K562 (cell line): Measurements from ENCODE around the gene ARHGAP18. TPM values are rescaled to one million over a fixed set of nuclear protein-coding genes. Genes with fewer than 3 reads are reported as not detected.

Experiments
- ATF7 ChIP-seq: fragments of 450-650 bp; IDR thresholded peaks from 2 replicates; pipeline ENCODE4 v1.7.1; 2014; ENCODE audit warnings: mild to moderate bottlenecking, moderate library complexity
- C11orf30 ChIP-seq: fragments of 450-650 bp; IDR thresholded peaks from 2 replicates; pipeline ENCODE4 v1.6.1; 2016; ENCODE audit warnings: low read depth, mild to moderate bottlenecking
- CAMTA2 ChIP-seq: fragments of 250-450 bp; sonication (Bioruptor Pico); conservative IDR thresholded peaks from 2 replicates; pipeline ENCODE4 v1.5.1; 2022
- CEBPG ChIP-seq, 3 experiments: fragments of 200-800 bp in 1 of 3; sonication (Bioruptor generic) in 1 of 3; sonication (generic) in 1 of 3; formaldehyde crosslinking in 1 of 3; IDR thresholded peaks in 2 of 3; conservative IDR thresholded peaks in 1 of 3; 2 replicates each; pipeline versions ENCODE4 v1.6.1 to v1.8.0; 2016 to 2022; ENCODE audit warnings: missing compliant biosample characterization in 2 of 3, missing genetic modification characterization in 2 of 3, mild to moderate bottlenecking in 1 of 3, missing genetic modification reagents in 1 of 3
- CHD2 ChIP-seq: IDR thresholded peaks from 2 replicates; pipeline ENCODE4 v1.6.1; 2011; ENCODE audit warnings: low read depth, low read length
- FOSL1 ChIP-seq: fragments of 200-800 bp; sonication (Bioruptor generic); conservative IDR thresholded peaks from 2 replicates; pipeline ENCODE4 v1.6.1; 2016; ENCODE audit warnings: missing genetic modification characterization, missing compliant biosample characterization
- HDAC1 ChIP-seq, 2 experiments: fragments of 450-650 bp; IDR thresholded peaks; 2 replicates each; pipeline ENCODE4 v1.6.1; 2016 to 2017; ENCODE audit warnings: inconsistent platforms in 1 of 2, mild to moderate bottlenecking in 1 of 2, moderate library complexity in 1 of 2
- HLTF ChIP-seq: fragments of 450-650 bp; IDR thresholded peaks from 2 replicates; pipeline ENCODE4 v1.6.1; 2016
- HOXB6 ChIP-seq: fragments of 250-450 bp; sonication (Bioruptor Pico); IDR thresholded peaks from 2 replicates; pipeline ENCODE4 v1.5.1; 2022; ENCODE audit warnings: mild to moderate bottlenecking, borderline replicate concordance
- MEF2A ChIP-seq: IDR thresholded peaks from 2 replicates; pipeline ENCODE4 v1.6.1; 2011; ENCODE audit warnings: low read depth, mild to moderate bottlenecking, low read length, moderate library complexity; ENCODE audit not compliant: control insufficient read depth
- NFE2L1 ChIP-seq: fragments of 450-650 bp; IDR thresholded peaks from 2 replicates; pipeline ENCODE4 v1.6.1; 2016; ENCODE audit warnings: missing genetic modification characterization, low read depth, mild to moderate bottlenecking, missing compliant biosample characterization, moderate library complexity, borderline replicate concordance
- NR2F6 ChIP-seq: fragments of 450-650 bp; formaldehyde crosslinking; IDR thresholded peaks from 2 replicates; pipeline ENCODE4 v1.4.0; 2020; ENCODE audit warnings: mild to moderate bottlenecking
- POLR2H ChIP-seq: IDR thresholded peaks from 2 replicates; pipeline ENCODE4 v1.6.1; 2016; ENCODE audit warnings: missing genetic modification characterization, low read depth, mild to moderate bottlenecking, control low read depth, missing compliant biosample characterization, moderate library complexity
- RBM14 ChIP-seq: fragments of 200-400 bp; formaldehyde crosslinking; IDR thresholded peaks from 2 replicates; pipeline ENCODE4 v1.6.1; 2018; ENCODE audit warnings: low read depth, mild to moderate bottlenecking, low read length, moderate library complexity, borderline replicate concordance; ENCODE audit not compliant: insufficient read depth
- SAFB2 ChIP-seq: fragments of 200-400 bp; formaldehyde crosslinking; IDR thresholded peaks from 2 replicates; pipeline ENCODE4 v1.6.1; 2018; ENCODE audit warnings: borderline replicate concordance, low read length, low read depth, moderate library complexity; ENCODE audit not compliant: severe bottlenecking
- ZC3H8 ChIP-seq: fragments of 450-650 bp; IDR thresholded peaks from 2 replicates; pipeline ENCODE4 v1.6.1; 2017
- ZKSCAN1 ChIP-seq: fragments of 150-350 bp; IDR thresholded peaks from 2 replicates; pipeline ENCODE4 v1.6.1; 2016; ENCODE audit warnings: low read depth, low read length
- ZNF696 ChIP-seq: fragments of 250-450 bp; sonication (Bioruptor Pico); conservative IDR thresholded peaks from 2 replicates; pipeline ENCODE4 v1.4.0; 2020; ENCODE audit warnings: mild to moderate bottlenecking, moderate library complexity
- ZSCAN29 ChIP-seq: fragments of 450-650 bp; IDR thresholded peaks from 2 replicates; pipeline ENCODE4 v1.6.1; 2017
- polyA plus RNA-seq, 8 experiments: library from polyadenylated mRNA; depleted of rRNA in 4 of 8; stranded (reverse) in 5 of 8; unstranded in 3 of 8; fragments of >200 nt; fragmentation: Nextera tagmentation in 2 of 8; fragmentation: Illumina TruSeq in 1 of 8; extraction: Ambion mirVana in 2 of 8; extraction: Trizol in 1 of 8; gene quantifications; 2 replicates each; pipeline versions ENCODE4 v1.2.1 to v1.2.3, GENCODE V29; 2011 to 2014; ENCODE audit warnings: inconsistent platforms in 1 of 8, missing spikeins in 1 of 8
- total RNA-seq, 7 experiments: library from RNA; depleted of rRNA in 6 of 7; stranded (reverse); fragments of >200 nt in 6 of 7; fragmentation: Illumina TruSeq in 2 of 7; extraction: Trizol in 2 of 7; gene quantifications; 2 replicates each; pipeline versions ENCODE4 v1.2.1 to v1.2.3, GENCODE V29; 2011 to 2021; ENCODE audit warnings: low replicate concordance in 1 of 7
- TF ChIP-seq, protein P1 (sequence below): sonication (generic); formaldehyde crosslinking; IDR thresholded peaks from 2 replicates; pipeline ENCODE4 v1.4.0; 2020; ENCODE audit warnings: mild to moderate bottlenecking, missing genetic modification reagents
- TF ChIP-seq, protein P2 (sequence below): fragments of 450-650 bp; conservative IDR thresholded peaks from 2 replicates; pipeline ENCODE4 v1.6.1; 2016; ENCODE audit warnings: missing genetic modification characterization, low read depth, mild to moderate bottlenecking, missing compliant biosample characterization, moderate library complexity
- TF ChIP-seq, protein P3 (sequence below): fragments of 450-650 bp; formaldehyde crosslinking; IDR thresholded peaks from 2 replicates; pipeline ENCODE4 v1.4.0; 2020; ENCODE audit warnings: mild to moderate bottlenecking, moderate library complexity
- TF ChIP-seq, protein P4 (sequence below), 2 experiments: fragments of 450-650 bp; conservative IDR thresholded peaks; 2 replicates each; pipeline ENCODE4 v1.6.1; 2017; ENCODE audit warnings: mild to moderate bottlenecking in 2 of 2, moderate library complexity in 2 of 2

The ARHGAP18 gene
- total and polyA plus RNA-seq, 9 of the 15 experiments (the other 6 are each of a cell fraction or from before 2014, with no cell fraction given) = 13.3 to 29.7 (median 21.1) TPM

DNA sequence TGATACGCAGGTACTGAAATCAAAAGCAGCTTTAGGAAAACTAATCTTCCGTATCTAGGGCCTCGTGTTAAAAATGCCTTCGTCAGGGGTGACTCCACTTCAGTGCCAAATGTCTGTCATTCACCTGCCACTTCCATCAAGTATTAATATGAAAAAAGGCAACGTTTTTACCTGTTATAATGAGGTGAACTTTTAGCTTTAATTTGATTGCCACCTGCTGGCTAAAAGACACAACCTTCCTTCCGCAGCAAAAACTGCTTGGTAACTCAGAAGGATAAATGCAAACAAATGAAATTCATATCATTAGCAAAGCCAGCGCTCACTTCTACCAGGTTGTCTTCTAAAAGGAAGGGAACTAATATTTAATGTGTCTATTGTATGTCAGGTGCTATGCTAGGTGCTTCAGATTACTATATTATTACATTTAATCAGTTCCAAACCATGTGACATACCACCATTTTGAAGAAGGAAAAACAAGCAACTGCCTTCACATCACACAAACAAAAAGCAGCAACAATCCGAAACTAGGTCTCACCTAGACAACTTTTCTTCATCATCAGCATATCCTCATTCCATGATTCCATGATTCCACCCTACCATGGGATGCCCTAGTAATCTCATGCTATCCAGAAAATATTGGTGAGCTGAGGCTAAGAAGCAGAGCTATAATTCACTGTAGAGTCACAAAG is 20.6 kb upstream of the ARHGAP18 start (continued):
- TF ChIP-seq, protein P1, sequence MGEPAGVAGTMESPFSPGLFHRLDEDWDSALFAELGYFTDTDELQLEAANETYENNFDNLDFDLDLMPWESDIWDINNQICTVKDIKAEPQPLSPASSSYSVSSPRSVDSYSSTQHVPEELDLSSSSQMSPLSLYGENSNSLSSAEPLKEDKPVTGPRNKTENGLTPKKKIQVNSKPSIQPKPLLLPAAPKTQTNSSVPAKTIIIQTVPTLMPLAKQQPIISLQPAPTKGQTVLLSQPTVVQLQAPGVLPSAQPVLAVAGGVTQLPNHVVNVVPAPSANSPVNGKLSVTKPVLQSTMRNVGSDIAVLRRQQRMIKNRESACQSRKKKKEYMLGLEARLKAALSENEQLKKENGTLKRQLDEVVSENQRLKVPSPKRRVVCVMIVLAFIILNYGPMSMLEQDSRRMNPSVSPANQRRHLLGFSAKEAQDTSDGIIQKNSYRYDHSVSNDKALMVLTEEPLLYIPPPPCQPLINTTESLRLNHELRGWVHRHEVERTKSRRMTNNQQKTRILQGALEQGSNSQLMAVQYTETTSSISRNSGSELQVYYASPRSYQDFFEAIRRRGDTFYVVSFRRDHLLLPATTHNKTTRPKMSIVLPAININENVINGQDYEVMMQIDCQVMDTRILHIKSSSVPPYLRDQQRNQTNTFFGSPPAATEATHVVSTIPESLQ (CRISPR knock-in tag) = no peak
- TF ChIP-seq ATF7 = no peak
- TF ChIP-seq RBM14 = no peak
- TF ChIP-seq HOXB6 (CRISPR knock-in tag) = no peak
- TF ChIP-seq CAMTA2 (CRISPR knock-in tag) = no peak
- no peak for TF ChIP-seq ZC3H8
- TF ChIP-seq, protein P2, sequence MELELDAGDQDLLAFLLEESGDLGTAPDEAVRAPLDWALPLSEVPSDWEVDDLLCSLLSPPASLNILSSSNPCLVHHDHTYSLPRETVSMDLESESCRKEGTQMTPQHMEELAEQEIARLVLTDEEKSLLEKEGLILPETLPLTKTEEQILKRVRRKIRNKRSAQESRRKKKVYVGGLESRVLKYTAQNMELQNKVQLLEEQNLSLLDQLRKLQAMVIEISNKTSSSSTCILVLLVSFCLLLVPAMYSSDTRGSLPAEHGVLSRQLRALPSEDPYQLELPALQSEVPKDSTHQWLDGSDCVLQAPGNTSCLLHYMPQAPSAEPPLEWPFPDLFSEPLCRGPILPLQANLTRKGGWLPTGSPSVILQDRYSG (tag) = no peak
- TF ChIP-seq HLTF = no peak
- TF ChIP-seq POLR2H (tag) = peak; percentile 27; the same call in 1 of the 2 replicates
- TF ChIP-seq C11orf30 = peak; percentile 71; the same call in 1 of the 2 replicates
- no peak for TF ChIP-seq HDAC1 (IDR thresholded peaks at IDR 0.05)
- no peak for TF ChIP-seq NR2F6 (CRISPR knock-in tag)
- TF ChIP-seq NFE2L1 = no peak
- TF ChIP-seq, protein P3, sequence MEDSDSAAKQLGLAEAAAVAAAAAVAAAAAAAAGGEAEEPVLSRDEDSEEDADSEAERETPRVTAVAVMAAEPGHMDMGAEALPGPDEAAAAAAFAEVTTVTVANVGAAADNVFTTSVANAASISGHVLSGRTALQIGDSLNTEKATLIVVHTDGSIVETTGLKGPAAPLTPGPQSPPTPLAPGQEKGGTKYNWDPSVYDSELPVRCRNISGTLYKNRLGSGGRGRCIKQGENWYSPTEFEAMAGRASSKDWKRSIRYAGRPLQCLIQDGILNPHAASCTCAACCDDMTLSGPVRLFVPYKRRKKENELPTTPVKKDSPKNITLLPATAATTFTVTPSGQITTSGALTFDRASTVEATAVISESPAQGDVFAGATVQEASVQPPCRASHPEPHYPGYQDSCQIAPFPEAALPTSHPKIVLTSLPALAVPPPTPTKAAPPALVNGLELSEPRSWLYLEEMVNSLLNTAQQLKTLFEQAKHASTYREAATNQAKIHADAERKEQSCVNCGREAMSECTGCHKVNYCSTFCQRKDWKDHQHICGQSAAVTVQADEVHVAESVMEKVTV = peak; percentile 87
- TF ChIP-seq MEF2A = no peak
- no peak for TF ChIP-seq CHD2
- TF ChIP-seq ZNF696 (CRISPR knock-in tag) = no peak
- TF ChIP-seq, protein P4, sequence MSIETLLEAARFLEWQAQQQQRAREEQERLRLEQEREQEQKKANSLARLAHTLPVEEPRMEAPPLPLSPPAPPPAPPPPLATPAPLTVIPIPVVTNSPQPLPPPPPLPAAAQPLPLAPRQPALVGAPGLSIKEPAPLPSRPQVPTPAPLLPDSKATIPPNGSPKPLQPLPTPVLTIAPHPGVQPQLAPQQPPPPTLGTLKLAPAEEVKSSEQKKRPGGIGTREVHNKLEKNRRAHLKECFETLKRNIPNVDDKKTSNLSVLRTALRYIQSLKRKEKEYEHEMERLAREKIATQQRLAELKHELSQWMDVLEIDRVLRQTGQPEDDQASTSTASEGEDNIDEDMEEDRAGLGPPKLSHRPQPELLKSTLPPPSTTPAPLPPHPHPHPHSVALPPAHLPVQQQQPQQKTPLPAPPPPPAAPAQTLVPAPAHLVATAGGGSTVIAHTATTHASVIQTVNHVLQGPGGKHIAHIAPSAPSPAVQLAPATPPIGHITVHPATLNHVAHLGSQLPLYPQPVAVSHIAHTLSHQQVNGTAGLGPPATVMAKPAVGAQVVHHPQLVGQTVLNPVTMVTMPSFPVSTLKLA (conservative IDR thresholded peaks at IDR 0.05) = no peak
- TF ChIP-seq ZSCAN29 = no peak
- TF ChIP-seq ZKSCAN1 = no peak
- TF ChIP-seq CEBPG (CRISPR knock-in tag; IDR thresholded peaks at IDR 0.05) = no peak
- TF ChIP-seq CEBPG (tag; conservative IDR thresholded peaks at IDR 0.05 in 1 of 2, IDR thresholded peaks at IDR 0.05 in 1 of 2) = no peak
- TF ChIP-seq SAFB2 = no peak
- 0 out of 2 replicates have a peak, but pooled peaks have one; percentile 28 for TF ChIP-seq FOSL1 (tag)
